Stimulated activated CD4-positive, alpha-beta T cell treated with anti-CD3 and anti-CD28 coated beads, Interleukin-2, amount 100 ng/mL, for 48 hours (primary cell): ENCODE measurements around the gene MRPL23.
"Not testable (repeated sequence)": the region's sequence is repeated elsewhere in the genome, so short reads cannot be mapped to it uniquely, and the experiment has no call there.

Experiments
- DNase-seq, 2 donors: peaks; one replicate each; pipeline ENCODE4 v3.0.0-alpha.2; 2020

MRPL23 gene

GRCh38 chr11:1934335-1935155 lies 12.6 kb upstream of the MRPL23 start:
- DNase-seq: no peak

DNA sequence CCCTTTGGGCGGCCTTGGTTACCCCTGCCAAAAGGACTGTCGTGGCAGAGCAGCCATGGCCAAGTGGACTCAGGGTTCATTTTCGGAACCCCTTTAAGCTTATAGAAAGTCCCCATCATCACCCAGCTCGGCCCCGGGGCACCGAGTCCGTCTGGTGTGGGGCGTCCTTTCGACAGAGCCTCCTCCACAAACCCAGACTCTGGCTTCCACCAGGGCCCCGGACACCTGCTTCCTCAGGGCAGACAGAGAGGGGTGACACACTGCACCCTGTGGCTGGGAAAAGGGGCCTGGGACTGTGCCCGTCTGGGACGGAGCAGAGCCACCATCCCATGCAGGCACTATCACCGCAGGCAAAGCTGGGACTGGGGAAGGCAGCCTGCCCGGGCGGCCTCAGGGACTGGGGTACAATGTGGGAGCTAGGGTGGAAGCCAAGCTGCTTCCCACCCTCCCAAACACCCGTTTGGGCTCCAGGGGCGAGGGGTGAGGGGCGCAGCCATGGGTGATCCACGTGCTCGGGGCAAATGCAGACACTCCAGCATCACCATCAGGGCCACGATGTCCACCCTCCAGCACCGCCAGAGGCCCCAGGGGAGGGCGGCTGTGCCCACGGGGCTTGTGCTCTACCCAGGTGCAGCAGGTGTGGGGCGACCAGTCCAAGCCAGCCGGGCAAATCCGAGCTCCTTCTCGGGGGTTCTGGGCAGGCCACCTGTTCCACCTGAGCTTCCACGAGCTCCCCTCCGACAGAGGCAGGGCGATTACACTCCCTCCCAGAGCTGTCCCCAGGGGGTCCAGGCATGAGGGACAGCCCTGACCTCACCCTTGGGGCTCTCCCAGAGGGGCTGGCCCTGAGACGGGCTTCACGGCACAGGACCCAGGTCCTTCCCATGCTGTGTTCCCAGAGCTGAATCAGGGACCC lies 11.7 kb upstream of the MRPL23 start:
- no peak for DNase-seq

DNA sequence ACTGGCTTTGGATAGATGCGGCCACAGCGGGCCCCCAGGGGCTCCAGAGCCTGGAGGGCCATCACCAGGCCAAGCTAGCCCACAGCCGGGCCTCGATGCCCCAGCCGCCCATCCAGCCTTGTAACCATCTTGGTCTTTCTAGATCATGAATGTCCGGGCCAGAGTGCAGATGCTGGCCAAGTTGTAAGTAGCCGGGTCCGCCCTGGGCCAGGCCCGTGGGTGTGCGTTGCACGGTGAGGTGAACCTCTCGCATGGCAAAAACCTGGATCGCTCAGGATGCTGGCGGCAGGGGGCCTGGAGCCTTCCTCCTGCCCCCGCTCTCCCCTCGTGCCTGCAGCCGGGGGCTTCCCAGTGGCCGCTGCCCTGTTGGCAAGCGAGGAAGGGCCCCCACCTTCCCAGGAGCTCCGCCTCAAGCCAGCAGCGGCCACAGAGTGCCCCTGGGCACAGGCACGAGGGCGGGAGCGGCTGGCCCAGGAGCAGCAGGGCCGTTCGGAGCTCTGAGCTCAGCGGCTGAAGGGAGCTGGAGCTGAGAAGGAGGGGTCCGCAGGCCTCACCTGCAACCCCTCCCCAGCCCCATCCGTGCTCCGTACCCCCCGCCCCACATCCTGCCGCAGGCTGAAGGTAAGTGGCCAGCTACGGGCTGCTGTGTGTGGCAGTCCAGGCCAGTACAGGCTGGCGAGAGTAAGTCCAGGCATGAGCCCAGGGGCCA lies 10.9 kb upstream of the MRPL23 start:
- no peak for DNase-seq

GRCh38 chr11:1936781-1937615 lies 10.1 kb upstream of the MRPL23 start:
- no peak for DNase-seq

DNA sequence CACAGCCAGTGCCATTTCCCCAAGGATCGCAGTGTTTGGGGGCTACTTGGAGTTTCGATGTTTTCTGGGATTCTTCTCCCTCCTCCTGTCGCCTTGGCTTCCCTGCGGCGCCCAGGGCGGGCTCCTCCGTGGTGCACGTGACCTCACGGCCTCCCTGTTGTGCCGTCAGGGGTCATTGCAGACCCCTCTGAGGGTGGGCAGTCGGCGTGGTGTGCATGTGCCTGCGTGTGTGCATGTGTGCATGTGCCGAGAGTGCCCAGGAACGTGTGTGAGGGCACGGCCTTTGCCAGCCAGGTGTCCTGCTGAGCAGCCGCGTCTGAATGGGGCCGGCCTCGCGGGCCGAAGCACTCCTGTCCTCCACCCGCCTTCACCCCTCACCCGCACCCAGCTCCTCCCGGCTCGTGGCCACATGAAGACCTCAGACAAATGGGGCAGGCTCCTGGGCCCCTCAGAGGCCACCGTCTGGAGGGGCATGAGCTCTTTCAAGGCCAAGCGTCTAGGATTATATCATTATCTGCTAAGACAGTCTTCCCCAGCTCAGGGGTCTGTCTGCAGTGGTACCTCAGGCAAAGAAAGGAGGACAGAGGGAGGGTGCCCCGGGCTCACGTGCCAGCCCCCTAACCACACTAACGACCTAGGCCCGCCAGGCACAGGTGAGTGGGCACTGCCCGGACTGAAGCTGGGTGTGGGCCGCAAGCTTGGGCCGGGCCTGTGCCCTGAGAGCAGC lies 9.4 kb upstream of the MRPL23 start:
- no peak for DNase-seq

- DNase-seq: no peak
Observed at GRCh38 chr11:1938343-1939005, 8.7 kb upstream of the MRPL23 start.

DNA sequence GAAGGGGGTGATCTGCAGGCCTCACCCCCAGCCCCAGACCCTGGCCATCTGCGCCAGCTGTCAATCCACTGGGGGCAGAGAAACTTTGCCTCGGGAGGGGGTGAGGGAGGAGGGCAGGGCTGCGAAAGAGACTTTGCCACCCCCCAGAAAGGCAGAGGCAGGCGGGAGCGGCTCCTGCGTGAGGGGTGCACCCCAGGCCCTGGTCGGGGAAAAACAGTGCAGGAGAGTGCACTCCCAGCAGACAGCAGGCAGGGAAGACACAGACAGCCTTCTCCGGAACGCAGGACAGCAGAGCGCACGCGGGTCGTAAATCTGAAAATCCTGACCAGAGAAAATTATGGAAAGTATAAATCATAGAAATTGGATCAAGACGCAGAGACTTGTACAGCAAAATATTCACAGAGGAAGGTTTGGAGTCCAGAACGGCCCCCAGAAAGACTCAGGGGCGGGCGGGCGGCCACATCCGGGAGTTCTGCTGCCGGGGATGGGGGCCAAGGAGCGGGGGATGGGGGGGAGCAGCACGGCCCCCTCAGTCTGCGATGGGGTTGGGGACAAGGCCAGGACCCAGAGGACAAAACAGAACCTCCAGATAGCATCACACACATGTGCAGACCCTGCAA lies 8.0 kb upstream of the MRPL23 start:
- no peak for DNase-seq

- DNase-seq: not testable (repeated sequence)
Observed at GRCh38 chr11:1939788-1940187, 7.3 kb upstream of the MRPL23 start.

- no peak for DNase-seq
Observed at GRCh38 chr11:1942558-1943260, 4.4 kb upstream of the MRPL23 start.

- no peak for DNase-seq
Observed at GRCh38 chr11:1943576-1943975, 3.6 kb upstream of the MRPL23 start.

DNA sequence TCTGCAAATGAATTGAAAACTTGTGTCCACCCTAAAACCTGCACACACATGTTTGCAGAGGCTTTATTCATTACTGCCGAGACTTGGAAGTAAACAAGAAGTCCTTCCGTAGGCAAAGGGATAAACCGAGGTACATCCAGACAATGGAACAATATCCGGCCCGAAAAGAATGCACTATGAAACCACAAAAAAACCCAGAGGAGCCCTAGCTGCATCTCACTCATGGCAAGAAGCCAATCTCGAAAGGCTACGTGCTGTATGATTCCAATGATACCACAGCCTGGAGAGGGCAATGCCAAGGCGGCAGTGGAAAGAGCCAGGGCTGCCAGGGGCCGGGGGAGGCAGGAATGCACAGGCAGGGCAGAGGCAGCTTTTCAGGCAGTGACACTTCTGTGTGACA lies 3.2 kb upstream of the MRPL23 start:
- no peak for DNase-seq

DNA sequence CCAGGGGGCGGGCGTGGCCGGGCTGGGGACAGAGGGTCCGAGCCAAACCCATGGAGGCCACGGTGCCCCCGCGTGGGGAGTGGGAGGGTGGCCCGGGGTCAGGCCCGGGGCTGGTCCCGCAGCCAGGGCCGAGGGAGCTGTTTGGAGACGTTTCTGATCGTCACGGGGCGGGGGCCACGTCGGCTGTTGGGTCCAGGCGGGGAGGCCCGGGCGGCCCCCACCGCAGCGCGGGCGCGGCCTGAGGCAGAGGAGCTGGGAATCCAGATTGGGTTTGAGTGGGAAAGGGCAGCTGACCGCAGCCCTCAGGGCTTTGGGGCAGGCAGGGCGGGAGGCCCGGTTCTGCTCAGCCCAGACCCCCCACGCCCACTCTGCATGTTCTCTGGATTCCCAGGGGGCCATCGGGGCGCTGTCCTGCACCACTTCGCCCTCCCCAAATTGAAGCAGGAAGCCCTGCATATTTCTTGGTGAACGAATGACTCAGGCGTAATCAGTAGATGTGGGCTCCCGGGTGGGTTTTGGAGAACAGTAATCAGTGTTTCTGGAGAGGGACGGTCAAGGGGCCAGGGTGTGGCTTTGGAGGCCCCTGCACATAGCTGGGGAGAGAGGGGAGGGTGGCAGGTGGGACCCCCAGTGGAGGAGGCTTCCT lies 583 bp downstream of the MRPL23 start:
- no peak for DNase-seq

- no peak for DNase-seq
Observed at GRCh38 chr11:1948389-1948788, 1.3 kb downstream of the MRPL23 start.

GRCh38 chr11:1949302-1949701 lies 2.2 kb downstream of the MRPL23 start:
- no peak for DNase-seq

DNA sequence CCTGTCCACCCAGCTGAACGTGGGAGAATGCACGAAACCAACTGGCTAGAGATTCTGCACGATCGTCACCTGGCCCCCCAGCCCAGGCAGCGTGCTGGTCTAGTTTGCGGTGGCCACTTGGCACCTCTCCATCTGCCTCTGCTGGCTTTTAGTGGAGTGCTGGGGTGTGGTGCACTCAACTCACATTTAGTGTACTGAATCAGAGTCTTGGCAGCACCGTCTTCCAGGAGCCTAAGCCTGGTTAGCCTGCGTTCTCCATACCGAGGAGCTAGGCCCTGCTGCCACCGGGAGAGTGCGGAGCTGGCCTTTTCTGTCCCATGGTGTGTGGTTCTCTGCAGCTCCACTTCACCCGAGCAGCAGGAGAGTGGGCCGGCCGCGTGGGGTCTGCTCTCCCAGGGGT lies 2.8 kb downstream of the MRPL23 start:
- no peak for DNase-seq

GRCh38 chr11:1952806-1953482 lies 5.8 kb downstream of the MRPL23 start:
- no peak for DNase-seq

GRCh38 chr11:1953489-1954266 lies 6.5 kb downstream of the MRPL23 start:
- no peak for DNase-seq

- DNase-seq: no peak
Observed at GRCh38 chr11:1958367-1958766, 11.2 kb downstream of the MRPL23 start.
